Measurements from ENCODE around the gene SHROOM2.

The SHROOM2 gene

DNA sequence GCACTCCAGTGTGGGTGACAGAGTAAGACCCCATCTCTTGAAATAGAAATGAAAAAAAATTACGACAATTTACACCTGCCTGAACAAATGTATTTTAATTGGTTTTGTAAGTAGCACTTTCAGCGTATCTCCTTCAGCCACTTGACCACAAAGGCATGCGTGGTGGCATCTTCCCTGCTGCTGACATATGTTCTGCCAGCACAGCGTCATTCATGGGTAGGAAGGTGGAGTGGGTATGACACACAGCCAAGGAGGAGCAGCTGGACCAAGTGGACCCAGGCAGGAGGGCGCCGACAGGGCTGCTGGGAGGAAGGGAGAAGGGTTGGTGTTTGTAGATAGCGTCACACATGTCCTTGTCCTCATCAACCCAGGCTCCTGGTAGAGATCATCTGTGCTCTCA, 152.3 kb downstream of the SHROOM2 start:
- H3K27ac ChIP-seq = no peak overlapping the region
- TF ChIP-seq CTCF (conservative IDR thresholded peaks at IDR 0.05) = no peak

DNA sequence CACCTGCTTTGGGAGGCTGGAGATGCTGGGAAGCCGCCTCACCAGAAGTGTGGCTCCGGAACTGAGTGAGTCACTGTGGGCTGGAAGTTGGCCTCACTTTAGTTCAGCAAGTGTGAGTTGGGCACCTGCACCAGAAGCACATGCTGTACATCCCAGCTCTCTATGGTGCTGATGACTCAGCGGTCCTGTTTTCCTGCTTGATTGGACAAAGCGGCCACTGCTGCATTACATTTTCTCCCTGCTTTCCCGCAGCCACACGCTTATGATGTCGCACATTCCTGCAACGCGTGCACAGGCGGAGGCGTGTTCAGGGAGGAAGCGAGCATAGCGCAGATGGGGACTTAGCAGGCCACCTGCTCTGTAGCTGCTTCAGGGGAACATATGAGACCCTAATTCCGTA, 154.2 kb downstream of the SHROOM2 start:
- TF ChIP-seq CTCF (conservative IDR thresholded peaks at IDR 0.05) = no peak
- no peak overlapping the region for H3K27ac ChIP-seq

DNA sequence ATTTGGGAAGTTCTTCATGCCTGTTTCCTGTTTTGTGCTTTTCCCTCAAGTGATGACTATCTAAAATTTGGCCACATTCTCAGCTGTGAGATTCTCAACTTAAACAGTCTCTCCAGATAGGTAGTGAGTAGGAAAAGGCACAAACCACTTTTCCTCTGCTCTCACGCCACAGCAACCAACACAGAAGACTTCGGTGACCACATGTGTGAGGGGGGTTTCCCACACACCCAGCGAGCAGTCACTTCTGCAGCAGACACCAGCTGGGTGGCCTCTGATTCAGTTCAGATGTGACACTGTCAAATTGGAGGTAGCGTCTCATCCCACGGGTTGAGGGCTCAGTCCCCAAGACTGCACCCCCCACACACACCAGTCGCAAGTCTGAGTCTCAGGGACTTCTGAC, 155.9 kb downstream of the SHROOM2 start:
- H3K27ac ChIP-seq = no peak overlapping the region
- no peak for TF ChIP-seq CTCF (conservative IDR thresholded peaks at IDR 0.05)

DNA sequence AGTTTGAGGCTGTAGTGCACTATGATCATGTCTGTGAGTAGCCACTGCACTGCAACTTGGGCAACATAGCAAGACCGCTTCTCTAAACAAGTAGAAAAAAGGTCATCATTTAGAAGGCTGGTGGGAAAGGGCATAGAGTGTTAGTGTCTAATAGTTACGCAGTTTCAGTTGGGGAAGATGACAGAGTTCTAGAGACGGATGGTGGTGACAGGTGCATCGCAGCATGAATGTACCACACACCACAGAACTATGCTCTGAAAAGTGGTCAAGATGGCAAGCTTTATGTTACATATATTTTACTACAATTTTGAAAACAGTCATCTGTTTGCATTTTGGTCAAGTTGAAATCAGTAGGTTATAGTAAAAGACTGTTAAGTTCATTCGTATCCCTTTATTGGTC, 157.2 kb downstream of the SHROOM2 start:
- no peak for TF ChIP-seq CTCF (conservative IDR thresholded peaks at IDR 0.05)
- H3K27ac ChIP-seq = no peak overlapping the region

- no peak for TF ChIP-seq CTCF (conservative IDR thresholded peaks at IDR 0.05)
- peak overlapping the region; percentile 22 for H3K27ac ChIP-seq
These were observed 161.0 kb downstream of the SHROOM2 start for GRCh38 chrX:9947131-9947794.

GRCh38 chrX:9948406-9948805, 162.2 kb downstream of the SHROOM2 start:
- peak overlapping the region; percentile 22; the same call in 1 of the 2 replicates for H3K27ac ChIP-seq
- no peak for TF ChIP-seq CTCF (conservative IDR thresholded peaks at IDR 0.05)

DNA sequence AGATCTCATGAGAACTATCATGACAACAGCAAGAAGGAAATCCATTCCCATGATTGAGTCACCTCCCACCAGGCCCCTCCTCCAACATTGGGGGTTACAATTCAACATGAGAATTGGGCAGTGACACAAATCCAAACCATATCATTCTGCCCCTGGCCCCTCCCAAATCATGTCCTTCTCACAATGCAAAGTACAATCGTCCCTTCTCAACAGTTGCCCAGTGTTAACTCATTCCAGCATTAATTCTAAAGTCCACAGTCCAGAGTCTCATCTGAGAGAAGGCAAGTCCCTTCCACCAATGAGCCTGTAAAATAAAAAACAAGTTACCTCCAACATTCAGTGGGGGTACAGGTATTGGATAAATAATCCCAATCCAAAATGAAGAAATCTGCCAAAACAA, 166.1 kb downstream of the SHROOM2 start:
- H3K27ac ChIP-seq = no peak overlapping the region
- TF ChIP-seq CTCF (conservative IDR thresholded peaks at IDR 0.05) = no peak
